GM18907 (cell line): ENCODE measurements around the gene PDSS1.
"Not testable (repeated sequence)": the region's sequence is repeated elsewhere in the genome, so short reads cannot be mapped to it uniquely, and the experiment has no call there.

Source experiments
- ATAC-seq: cut with Tn5 transposase; IDR thresholded peaks from one replicate; pipeline ENCODE4 v1.9.1; 2021; ENCODE audit warnings: mild to moderate bottlenecking, moderate library complexity; ENCODE audit not compliant: unreplicated experiment

PDSS1 gene

DNA sequence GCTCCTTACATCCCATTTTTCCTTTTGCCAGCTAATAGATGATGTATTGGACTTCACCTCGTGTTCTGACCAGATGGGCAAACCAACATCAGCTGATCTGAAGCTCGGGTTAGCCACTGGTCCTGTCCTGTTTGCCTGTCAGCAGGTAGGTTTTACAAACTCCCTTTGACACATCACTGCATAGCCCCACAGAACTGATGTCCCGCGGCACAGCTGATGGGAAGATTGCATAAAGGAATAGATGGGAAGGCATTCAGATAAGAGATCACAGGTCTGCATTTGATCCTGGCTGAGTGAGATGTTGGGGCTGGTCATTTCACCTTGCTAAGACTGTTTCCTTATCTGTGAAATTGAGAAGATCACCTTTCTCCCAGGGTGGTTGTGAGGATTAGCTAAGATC is 37.9 kb downstream of the PDSS1 start:
- no peak for ATAC-seq

DNA sequence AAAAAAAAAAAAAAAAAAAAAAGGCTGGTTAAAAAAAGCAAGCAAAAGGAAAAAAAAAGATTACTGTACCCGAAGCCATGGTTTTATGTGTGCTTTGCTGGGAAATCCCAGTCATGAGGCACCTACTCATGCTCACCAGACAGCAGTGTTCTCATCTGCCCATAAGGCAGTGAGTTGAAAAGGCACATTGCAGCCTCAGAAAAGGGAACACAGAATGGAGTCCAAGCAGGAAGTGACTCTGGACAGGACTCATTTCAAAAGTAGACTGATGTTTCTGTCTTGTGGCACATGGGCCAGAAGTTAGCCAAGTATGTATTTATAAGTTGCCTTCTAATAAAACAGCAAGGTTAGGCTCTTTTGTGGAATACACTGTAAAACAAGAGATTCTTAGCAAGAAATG is 40.2 kb downstream of the PDSS1 start:
- ATAC-seq = peak; percentile 84

DNA sequence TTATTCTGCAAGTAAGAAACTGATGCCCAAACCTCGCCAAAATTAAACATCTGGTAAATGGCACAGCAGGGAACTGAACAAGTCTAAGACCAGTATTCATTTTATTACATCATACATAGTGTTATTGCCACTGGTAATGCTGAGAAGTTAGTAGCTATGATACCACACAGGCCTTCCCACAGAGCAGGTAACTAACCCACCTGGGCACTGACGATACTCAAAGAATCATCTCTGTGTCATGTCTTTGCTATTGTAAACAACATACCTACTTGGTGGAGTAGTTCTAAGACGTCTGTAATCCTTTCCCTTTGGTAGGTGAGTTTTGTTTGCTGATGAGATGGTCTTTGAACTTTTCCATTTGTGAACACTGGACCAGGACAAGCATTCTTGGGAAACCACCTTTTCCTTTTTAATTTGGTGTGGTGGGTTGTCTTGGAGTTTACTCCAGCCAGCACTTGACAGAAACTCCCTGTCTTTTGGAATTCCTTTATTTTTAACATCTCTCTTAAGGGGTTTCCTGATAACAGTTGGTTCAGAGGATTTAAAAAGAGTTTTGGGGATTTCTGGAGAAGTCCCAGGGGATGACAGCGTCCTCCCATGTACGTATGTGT is 40.9 kb downstream of the PDSS1 start:
- ATAC-seq = no peak

DNA sequence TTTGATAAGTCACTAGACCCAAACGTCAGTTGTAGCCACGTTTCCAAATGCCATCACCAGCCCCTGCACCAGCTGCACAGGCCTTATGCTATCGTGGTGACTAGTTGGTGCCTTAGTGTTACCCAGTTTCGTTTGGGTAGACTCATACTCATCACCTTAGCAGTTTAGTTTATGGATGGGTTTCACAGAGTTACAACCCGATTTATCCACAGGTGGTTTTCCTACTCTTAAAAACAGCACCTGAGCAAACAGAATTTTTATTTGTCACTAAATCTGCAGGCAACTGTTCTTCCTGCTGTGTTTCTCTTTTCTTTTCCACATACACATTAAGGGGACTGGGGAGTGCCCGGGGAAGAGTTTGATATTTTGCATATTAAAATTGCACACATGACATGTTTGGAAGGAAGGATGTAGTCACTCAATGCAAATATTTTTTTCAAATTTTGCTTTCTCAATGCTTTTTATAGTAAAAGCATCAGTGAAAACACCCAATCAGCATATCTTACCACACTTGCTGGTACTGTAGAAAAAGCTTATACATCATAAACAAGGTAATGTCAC is 41.6 kb downstream of the PDSS1 start:
- peak; percentile 43 for ATAC-seq

DNA sequence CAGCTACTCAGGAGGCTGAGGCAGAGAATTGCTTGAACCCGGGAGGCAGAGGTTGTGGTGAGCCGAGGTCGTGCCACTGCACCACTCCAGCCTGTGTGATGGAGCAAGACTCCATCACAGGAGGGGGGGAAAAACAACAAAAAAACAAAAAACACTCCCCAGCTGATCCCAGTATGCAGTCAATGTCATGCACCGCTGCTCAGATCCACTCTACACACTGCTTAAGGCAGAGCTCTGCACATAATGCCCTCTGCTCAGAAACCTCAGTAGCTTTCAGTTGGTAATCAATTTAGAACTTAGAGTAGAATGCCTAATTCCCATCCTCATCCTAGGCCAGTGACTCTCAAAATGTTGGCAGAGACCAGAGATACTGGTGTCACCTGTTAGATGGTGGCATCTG is 43.9 kb downstream of the PDSS1 start:
- ATAC-seq = no peak

DNA sequence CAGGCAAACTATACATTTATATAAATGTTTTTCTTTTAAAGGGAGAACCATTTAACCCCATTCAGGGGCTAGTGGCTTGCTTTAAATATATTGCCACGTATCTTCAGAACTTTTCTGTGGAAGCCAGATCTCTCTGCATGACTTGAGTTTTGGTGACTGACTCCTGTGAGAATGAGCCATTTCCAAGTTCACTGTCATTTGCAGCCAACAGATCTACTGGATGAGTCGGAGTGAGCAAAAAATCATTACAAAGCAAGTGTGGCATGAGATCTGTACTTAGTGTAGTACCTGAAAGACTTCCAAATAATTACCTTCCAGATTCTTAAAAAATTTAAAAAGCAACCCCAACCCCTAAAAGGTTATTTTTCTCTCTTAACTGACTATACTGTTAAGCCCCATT is 45.6 kb downstream of the PDSS1 start:
- ATAC-seq = no peak

DNA sequence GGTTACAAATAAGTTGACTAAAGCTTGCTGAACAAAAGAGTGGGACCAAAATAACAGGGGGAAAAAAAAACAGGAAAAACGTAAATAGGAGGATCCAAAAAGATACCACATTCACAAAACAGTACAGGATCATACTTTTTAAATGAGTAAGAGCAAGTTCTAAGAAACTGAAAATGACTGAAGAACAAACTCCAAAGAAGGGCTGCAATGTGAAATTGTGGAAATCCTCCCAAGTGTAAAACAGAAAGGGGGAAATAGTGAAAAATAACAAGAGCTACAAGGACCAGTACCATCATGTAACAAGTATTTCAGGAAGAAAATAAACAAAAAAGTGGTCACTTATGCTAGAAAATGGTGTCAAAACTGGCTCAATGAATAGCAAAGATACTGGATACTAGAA is 46.3 kb downstream of the PDSS1 start:
- ATAC-seq = no peak

DNA sequence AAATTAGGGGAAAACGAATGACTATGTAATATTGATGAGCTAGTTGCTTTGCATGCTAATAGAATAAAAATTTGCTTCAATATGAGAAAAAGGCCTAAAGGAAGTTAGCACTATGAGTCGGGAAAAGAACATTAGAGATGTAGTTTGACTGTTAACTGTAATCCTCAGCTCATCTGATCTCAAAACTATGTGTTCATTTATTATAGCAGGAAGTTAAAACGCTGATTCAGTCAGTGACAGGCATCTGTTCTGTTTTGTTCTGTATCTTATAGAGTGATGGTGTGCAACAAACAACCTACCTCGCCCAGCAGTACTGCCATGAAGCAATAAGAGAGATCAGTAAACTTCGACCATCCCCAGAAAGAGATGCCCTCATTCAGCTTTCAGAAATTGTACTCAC is 48.6 kb downstream of the PDSS1 start:
- ATAC-seq = no peak

DNA sequence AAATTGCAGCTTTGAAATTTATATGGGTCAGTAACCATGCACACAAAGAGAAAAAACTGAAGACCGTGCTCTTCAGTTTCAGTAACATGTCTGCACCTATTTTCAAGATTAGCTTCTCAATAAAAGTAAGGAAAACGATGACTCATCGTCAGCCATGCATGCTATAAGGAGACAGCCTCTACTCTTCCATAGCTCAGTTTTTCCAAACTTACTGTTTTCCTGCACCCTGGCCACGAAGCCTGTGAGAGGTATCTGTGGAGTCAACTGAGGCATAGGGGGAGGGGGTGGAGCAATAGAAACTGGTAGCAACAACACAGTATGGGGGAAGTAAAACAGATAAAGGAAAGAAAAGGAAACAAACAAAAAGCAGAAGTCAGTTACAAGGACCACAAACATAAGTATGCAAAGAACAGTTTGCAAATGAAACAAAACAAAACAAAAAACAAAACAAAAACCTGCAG is 58.0 kb downstream of the PDSS1 start:
- peak; percentile 85 for ATAC-seq

DNA sequence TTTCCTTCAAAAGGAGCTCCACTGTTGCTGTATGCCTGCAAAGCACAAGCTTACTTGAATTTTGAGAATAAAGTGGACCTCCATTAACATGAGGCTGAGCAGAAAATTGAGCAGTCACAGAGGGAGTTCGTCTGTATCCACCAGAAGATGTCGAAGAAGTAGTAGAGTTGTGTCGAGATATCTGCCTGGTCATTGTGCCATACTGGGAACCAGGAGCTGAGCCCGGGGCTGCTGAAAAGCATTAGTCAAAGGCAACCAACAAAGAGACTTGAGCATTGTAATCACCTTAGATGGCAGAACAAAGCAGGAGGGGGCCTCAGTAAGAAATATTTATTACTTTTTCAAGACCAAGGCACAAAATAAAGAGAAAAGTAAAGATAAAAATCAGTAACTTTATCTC is 61.5 kb downstream of the PDSS1 start:
- no peak for ATAC-seq

DNA sequence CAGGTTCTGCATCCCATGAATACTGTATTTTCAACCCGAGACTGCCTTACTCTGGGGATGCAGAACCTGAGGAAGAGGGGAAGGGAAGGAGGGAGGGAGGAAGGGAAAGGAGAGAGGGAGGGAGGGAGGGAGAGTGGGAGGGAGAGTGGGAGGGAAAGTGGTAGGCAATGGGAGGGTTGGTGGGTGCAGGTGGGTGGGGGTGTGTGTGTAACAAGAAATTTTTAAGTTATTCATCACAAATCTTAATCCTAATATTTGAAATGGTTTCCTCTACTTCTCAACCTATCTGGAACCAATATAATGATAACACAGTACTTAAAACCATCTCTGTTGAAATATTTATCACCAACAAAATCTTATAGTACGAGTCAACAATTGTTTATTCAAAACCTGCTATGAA is 68.0 kb downstream of the PDSS1 start:
- no peak for ATAC-seq

DNA sequence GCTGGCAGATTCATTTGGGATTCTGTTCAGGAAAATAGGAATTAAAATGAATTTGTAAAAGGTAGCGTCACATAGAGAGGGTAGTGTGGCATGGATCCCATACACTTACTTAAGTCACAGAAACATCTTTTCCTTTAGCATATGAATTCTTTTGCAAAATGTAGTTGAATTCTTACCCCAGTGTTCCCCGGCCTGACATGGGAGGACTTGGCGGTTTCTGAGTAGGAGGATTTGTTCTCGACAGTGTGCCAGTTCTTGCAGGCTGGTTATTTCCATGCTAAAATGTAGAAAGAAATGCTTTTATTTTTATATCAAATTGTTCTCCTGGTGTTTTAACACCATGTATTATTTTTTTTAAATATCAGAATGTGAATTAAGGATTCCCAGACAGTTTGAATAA is 72.6 kb downstream of the PDSS1 start:
- ATAC-seq = no peak

DNA sequence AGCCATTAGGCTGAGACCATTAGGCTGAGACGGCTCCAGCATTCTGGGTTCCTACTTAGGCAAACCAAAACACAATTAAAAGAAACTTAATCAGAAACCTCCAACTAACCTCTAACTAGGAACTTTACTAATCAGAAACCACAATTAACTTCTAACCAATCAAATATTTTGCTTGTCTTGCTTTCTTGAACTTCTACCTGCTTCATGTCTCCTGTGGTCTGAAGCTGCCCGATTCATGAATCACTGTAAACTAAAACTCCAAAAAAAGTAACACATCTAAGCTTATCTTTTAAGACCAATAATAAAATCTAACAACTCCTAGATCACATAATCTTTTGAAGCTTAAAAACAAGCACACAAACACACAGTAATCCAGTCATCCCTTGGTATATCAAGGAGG is 76.1 kb downstream of the PDSS1 start:
- no peak for ATAC-seq

DNA sequence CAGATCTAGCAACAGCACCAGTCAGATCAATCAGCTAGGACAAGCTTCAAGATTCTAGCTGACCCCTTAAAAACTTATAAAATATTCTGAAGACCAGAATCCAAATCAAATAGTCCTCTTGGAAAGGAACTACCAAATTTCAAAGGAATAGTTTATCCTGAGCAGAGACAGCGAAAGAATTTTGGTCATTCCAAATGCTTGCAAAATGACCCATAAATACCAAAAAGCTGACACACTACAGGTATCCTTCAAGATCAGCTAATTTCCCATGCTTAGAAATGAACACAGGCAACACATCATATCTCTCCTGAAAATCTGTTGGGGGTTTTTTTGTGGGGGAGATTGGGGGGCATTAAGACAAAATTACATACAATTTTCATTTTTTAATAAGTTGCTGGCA is 78.8 kb downstream of the PDSS1 start:
- no peak for ATAC-seq

DNA sequence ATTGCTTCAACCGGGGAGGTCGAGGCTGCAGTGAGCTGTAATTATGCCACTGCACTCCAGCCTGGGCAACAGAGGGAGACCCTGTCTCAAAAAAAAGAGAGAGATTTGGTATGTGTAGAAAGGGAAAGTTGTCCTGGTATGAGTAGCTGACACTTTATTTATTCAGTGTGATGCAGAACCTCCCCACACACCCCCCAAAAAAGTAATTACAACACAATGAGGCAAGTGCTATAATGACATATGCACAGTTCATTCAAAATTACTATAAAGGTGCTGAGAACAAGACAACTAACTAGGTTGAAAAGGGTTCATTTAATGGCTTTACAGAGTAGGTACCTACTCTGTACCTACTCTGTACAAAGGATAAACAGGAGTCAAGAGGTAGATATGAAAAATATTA is 80.2 kb downstream of the PDSS1 start:
- no peak for ATAC-seq

DNA sequence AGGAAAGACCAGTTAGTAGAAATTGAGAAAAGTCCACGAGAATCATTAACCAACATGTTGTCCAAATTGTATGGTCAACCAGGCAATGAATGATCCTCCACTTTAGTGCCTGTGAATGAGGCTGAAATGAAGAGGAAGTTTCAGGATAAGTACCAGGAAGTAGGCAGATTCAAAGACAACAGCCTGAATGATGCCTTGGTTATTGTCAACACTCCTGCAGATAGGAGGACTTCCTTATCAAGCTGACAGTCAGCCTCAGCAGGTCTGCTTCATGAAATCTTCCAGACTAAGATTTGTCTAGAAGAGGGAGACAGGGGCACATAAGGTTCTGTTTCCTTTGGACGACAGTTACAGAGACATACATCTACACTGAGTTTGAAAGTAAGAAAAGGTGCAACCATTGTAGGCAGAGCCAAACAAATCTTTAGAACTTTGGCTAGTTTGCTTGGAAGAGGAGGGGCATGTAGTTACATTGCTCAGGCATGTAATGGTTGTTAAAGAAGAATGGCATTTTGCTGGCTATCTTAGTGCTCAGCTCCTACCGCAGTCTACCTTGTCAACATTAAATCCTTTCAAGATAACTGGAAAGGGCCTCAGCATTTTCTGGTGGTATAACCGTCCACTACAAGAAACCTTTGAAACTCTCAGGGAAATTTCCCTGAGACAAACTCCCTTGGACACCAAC is 81.8 kb downstream of the PDSS1 start:
- ATAC-seq = no peak

DNA sequence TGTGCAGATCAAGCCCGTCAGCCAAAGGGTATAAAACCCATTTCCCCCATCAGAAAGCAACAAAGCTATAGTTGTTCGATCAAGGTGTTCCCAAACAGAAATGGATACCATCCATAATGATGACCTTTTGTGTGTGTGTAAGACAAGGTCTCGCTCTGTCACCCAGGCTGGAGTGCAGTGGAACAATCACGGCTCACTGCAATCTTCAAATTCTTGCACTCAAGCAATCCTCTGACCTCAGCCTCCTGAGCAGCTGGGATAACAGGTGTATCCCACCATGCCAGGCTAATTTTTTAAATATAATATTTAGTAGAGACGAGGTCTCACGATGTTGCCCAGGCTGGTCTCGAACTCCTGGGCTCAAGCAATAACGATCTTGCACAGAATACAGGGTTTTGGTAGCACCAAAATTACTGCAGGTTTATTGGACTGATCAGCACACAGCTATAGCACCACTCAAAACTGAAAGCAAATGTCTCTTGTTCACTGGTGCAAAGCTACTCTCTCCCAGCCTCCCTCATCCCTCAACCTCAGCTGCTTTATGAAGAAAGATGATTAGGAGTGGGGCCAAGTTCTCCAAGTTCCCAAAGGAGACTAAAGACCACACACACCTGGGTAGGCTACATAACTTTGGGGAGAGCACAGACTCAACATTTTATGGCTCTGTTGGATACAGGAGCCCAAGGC is 82.7 kb downstream of the PDSS1 start:
- ATAC-seq = peak; percentile 29

DNA sequence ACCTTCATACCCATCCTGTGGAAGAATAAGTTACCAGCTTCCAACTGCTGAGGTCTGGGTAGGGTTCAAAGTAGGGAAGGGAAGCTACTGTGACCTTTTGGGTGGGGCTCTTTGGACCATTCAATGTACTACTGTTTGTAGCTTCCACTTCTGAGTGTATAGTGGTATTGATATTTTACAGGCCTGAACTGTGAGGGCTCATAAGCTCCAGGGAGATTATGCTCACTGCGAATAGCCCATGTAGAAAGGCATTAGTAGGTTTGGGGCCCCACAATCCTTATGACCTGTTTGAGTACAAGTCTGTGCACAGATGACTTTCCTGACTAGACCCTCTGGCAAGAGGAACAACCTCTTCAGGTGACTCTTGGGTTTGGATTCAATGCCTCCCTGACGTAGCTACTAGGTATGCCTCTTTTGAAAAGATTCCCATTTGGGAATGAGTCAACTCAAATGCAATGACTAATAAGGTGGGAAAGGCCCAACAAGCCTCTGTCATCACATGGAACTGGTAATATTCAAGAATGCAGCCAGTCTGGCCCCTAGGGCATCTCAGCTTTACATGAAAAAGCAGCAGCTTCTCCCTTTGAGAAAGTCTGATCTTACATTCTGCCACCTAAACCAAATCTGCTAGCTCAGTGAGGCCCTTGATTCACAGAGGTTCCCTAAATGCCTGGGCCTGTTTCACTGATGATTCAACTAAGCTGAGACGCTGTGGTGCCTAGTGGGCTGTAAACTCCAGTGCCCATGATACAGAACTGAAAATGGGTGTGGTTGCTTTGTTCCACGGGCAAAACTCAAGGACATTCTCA is 83.5 kb downstream of the PDSS1 start:
- ATAC-seq = peak; percentile 74

DNA sequence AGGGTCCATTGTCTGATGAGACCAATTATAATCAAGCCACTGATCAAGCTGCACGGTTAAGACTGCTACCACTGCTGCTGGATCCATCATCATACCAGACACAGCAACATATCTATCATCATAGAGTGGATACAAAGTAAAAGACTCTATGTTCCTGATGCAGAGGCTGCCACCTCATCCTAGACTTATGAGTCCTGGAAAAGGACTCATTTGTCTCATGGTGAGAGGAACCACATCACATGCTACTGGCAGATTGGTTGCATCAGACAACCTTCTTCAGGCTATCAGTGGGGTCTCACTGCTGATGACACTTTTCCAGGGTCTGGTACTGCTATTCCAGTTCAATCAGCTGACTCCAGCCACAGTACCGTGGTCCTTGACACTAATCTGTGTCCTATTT is 84.3 kb downstream of the PDSS1 start:
- ATAC-seq = peak; percentile 11

DNA sequence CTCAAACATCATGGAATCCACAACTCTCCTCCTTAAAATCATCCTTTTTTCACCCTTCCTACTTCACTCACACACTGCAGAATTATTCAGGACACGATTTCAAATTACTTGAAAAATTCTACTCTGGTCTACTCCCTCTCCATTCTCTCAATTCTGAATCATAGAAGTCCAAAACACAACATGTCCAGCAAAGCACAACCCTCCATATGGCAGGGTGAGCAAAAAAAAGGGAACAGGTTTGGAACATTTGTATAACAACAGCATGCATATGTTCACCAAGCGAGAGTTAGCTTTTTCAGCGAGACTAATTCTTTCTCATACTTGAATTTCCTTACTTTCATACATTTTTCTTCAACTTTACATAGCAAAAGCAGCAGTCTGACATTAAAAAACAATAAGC is 89.9 kb downstream of the PDSS1 start:
- ATAC-seq = no peak

DNA sequence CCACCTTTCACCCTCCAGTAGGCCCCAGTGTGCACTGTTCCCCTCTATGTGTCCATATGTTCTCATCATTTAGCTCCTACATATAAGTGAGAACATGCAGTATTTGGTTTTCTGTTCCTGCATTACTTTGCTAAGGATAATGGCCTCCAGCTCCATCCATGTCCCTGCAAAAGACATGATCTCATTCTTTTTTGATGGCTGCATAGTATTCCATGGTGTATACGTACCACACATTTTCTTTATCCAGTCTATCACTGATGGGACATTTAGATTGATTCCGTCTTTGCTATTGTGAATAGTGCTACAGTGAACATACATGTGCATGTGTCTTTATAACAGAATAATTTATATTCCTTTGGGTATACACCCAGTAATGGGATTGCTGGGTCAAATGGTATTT is 92.3 kb downstream of the PDSS1 start:
- ATAC-seq = not testable (repeated sequence)
